ENCODE data around the gene SCN1A. TPM values are rescaled to one million over a fixed set of nuclear protein-coding genes. Genes with fewer than 3 reads are reported as not detected.

SCN1A gene
- total RNA-seq, 4 donors from 2014 or later, result 0.41 TPM; not detected in 3

- H3K4me3 ChIP-seq, result no peak overlapping the region
- H3K36me3 ChIP-seq, result no peaks in the 10 kb centered on the region
- intact Hi-C loops (cut with DNase I; ENCODE audit: low total_unique reads), result no loop called here
- TF ChIP-seq CTCF (IDR thresholded peaks at IDR 0.05), result no peak
- no peak for TF ChIP-seq POLR2A (IDR thresholded peaks at IDR 0.05)
- DNase-seq, result no peak
- no peaks in the 10 kb centered on the region for H3K9me3 ChIP-seq
- H3K27ac ChIP-seq, result no peak overlapping the region
- no peaks in the 10 kb centered on the region for H3K27me3 ChIP-seq
- no peaks in the 10 kb centered on the region for H3K4me1 ChIP-seq
Observed at GRCh38 chr2:166092889-166093288, 34.9 kb downstream of the SCN1A start.

DNA sequence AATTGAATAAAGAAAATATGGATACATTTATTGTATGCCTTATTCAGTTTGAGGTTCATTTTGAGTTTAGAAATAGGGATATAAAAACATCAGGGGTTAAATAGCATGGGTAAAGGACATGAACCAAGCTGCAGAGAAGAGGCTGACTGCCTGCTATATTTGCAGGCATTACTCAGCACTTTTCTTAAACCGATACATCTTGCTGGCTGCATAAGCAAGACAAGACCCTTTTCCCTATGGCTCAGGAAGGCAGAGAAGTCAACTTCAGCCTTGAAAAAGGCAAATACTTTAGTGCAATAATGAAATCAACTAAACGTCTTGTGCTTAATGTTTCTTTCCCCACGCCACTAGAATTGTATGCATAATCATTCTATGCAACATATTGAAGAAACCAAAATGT is 36.4 kb downstream of the SCN1A start:
- intact Hi-C loops (cut with DNase I; ENCODE audit: low total_unique reads), result no loop called here
- TF ChIP-seq POLR2A (IDR thresholded peaks at IDR 0.05) (no peak), CTCF (IDR thresholded peaks at IDR 0.05) (no peak)
- Histone ChIP-seq H3K4me3 (no peak overlapping the region), H3K27ac (no peak overlapping the region), H3K4me1 (no peaks in the 10 kb centered on the region), H3K27me3 (no peaks in the 10 kb centered on the region), H3K9me3 (no peaks in the 10 kb centered on the region), H3K36me3 (no peaks in the 10 kb centered on the region)
- no peak for DNase-seq

GRCh38 chr2:166090908-166091307 is 36.9 kb downstream of the SCN1A start:
- Histone ChIP-seq H3K27me3 (no peaks in the 10 kb centered on the region), H3K4me1 (no peaks in the 10 kb centered on the region), H3K36me3 (no peaks in the 10 kb centered on the region), H3K27ac (no peak overlapping the region), H3K9me3 (no peaks in the 10 kb centered on the region), H3K4me3 (no peak overlapping the region)
- TF ChIP-seq CTCF (IDR thresholded peaks at IDR 0.05) (no peak), POLR2A (IDR thresholded peaks at IDR 0.05) (no peak)
- intact Hi-C loops (cut with DNase I; ENCODE audit: low total_unique reads), result no loop called here
- no peak for DNase-seq

- intact Hi-C loops (cut with DNase I; ENCODE audit: low total_unique reads), result no loop called here
- Histone ChIP-seq H3K36me3 (no peaks in the 10 kb centered on the region), H3K27me3 (no peaks in the 10 kb centered on the region), H3K27ac (no peak overlapping the region), H3K9me3 (no peaks in the 10 kb centered on the region), H3K4me1 (no peaks in the 10 kb centered on the region), H3K4me3 (no peak overlapping the region)
- TF ChIP-seq POLR2A (IDR thresholded peaks at IDR 0.05), result no peak
- no peak for TF ChIP-seq CTCF (IDR thresholded peaks at IDR 0.05)
- DNase-seq, result no peak
Observed at GRCh38 chr2:166090346-166090745, 37.5 kb downstream of the SCN1A start.

GRCh38 chr2:166088634-166089033 is 39.2 kb downstream of the SCN1A start:
- Histone ChIP-seq H3K36me3 (no peaks in the 10 kb centered on the region), H3K9me3 (no peaks in the 10 kb centered on the region), H3K4me1 (no peaks in the 10 kb centered on the region), H3K27me3 (no peaks in the 10 kb centered on the region), H3K27ac (no peak overlapping the region), H3K4me3 (no peak overlapping the region)
- intact Hi-C loops (cut with DNase I; ENCODE audit: low total_unique reads), result no loop called here
- DNase-seq, result no peak
- no peak for TF ChIP-seq CTCF (IDR thresholded peaks at IDR 0.05)
- no peak for TF ChIP-seq POLR2A (IDR thresholded peaks at IDR 0.05)
